CD14-positive monocyte (primary cell): Measurements from ENCODE around the gene DDX46. TPM values are rescaled to one million over a fixed set of nuclear protein-coding genes. Genes with fewer than 3 reads are reported as not detected.
A peak's percentile ranks its signal among the peaks of the same experiment; 100 is the strongest.
"Not testable (repeated sequence)": the region's sequence is repeated elsewhere in the genome, so short reads cannot be mapped to it uniquely, and the experiment has no call there.

Source experiments
- DNase-seq, 3 donors: peaks; one replicate each; pipeline ENCODE4 v3.0.0-alpha.2; 2011 to 2022
- H2AFZ ChIP-seq: 2 replicates; pipeline ENCODE4 v1.6.0; 2012; ENCODE audit warnings: mild to moderate bottlenecking, low read depth, low read length, inconsistent platforms; ENCODE audit not compliant: insufficient read depth, poor library complexity, severe bottlenecking
- H3K27ac ChIP-seq, 2 donors: 1 replicate in 1 of 2; 2 replicates in 1 of 2; pipeline ENCODE4 v1.5.1; 2012 to 2013; ENCODE audit warnings: low read length in 2 of 2, control low read depth in 1 of 2, inconsistent platforms in 1 of 2, low read depth in 1 of 2, mild to moderate bottlenecking in 1 of 2
- H3K27me3 ChIP-seq, 2 donors: one replicate each; pipeline versions ENCODE4 v1.6.0 to v1.6.1; 2011 to 2013; ENCODE audit warnings: low read length in 2 of 2; ENCODE audit not compliant: control insufficient read depth in 2 of 2, insufficient read depth in 2 of 2
- H3K36me3 ChIP-seq, 2 donors: replicated peaks in 1 of 2; 1 replicate in 1 of 2; 2 replicates in 1 of 2; pipeline versions ENCODE4 v1.5.1 to v1.6.1; 2012 to 2013; ENCODE audit warnings: low read length in 2 of 2, control low read depth in 1 of 2, inconsistent platforms in 1 of 2, mild to moderate bottlenecking in 1 of 2; ENCODE audit not compliant: insufficient read depth in 2 of 2, control insufficient read depth in 1 of 2
- H3K4me1 ChIP-seq, 2 donors: 1 replicate in 1 of 2; 2 replicates in 1 of 2; pipeline versions ENCODE4 v1.5.1 to v1.6.1; 2012 to 2013; ENCODE audit warnings: low read length in 2 of 2, control low read depth in 1 of 2, inconsistent platforms in 1 of 2, mild to moderate bottlenecking in 1 of 2, moderate library complexity in 1 of 2; ENCODE audit not compliant: insufficient read depth in 2 of 2, control insufficient read depth in 1 of 2
- H3K4me2 ChIP-seq: replicated peaks from 2 replicates; pipeline ENCODE3; 2012; ENCODE audit warnings: low read length, moderate library complexity, mild to moderate bottlenecking; ENCODE audit not compliant: poor library complexity, severe bottlenecking; ENCODE audit errors: extremely low read depth
- H3K4me3 ChIP-seq, 3 experiments: fragments of 200-600 bp in 1 of 3; sonication (generic) in 1 of 3; replicated peaks in 1 of 3; 1 replicate in 2 of 3; 2 replicates in 1 of 3; pipeline ENCODE4 v1.5.1; 2011 to 2013; ENCODE audit warnings: low read length in 3 of 3, mild to moderate bottlenecking in 3 of 3, control low read depth in 2 of 3, low read depth in 2 of 3, inconsistent platforms in 1 of 3, moderate library complexity in 1 of 3
- H3K79me2 ChIP-seq: 2 replicates; pipeline ENCODE4 v1.6.0; 2012; ENCODE audit warnings: mild to moderate bottlenecking, control low read depth, inconsistent platforms, low read length, moderate library complexity; ENCODE audit not compliant: insufficient read depth
- H3K9ac ChIP-seq: 2 replicates; pipeline ENCODE4 v1.6.0; 2017; ENCODE audit warnings: low read length, mild to moderate bottlenecking; ENCODE audit not compliant: insufficient read depth, poor library complexity, severe bottlenecking
- H3K9me3 ChIP-seq, 2 donors: replicated peaks in 1 of 2; 1 replicate in 1 of 2; 2 replicates in 1 of 2; pipeline versions ENCODE4 v1.5.1 to v1.6.1; 2012 to 2013; ENCODE audit warnings: low read length in 2 of 2, control low read depth in 1 of 2; ENCODE audit not compliant: control insufficient read depth in 1 of 2, insufficient read depth in 1 of 2
- H4K20me1 ChIP-seq: 2 replicates; pipeline ENCODE4 v1.6.0; 2012; ENCODE audit warnings: mild to moderate bottlenecking, low read length, control low read depth, moderate library complexity; ENCODE audit not compliant: insufficient read depth
- H3K27ac Mint-ChIP-seq, 7 donors: one replicate each; pipeline ENCODE4 v1.8.0; 2020; ENCODE audit warnings: mild to moderate bottlenecking in 7 of 7, mixed read lengths in 7 of 7, moderate library complexity in 6 of 7, inconsistent platforms in 2 of 7
- H3K27me3 Mint-ChIP-seq, 3 donors: one replicate each; pipeline ENCODE4 v1.8.0; 2021 to 2022; ENCODE audit warnings: low read depth in 3 of 3, mild to moderate bottlenecking in 3 of 3, mixed read lengths in 3 of 3, moderate library complexity in 3 of 3, inconsistent platforms in 1 of 3
- H3K36me3 Mint-ChIP-seq, 2 donors: one replicate each; pipeline ENCODE4 v1.8.0; 2020; ENCODE audit warnings: mixed read lengths in 2 of 2, inconsistent platforms in 1 of 2, mild to moderate bottlenecking in 1 of 2
- H3K4me1 Mint-ChIP-seq: one replicate; pipeline ENCODE4 v1.8.0; 2020; ENCODE audit warnings: mild to moderate bottlenecking, mixed read lengths
- H3K4me3 Mint-ChIP-seq, 2 donors: one replicate each; pipeline ENCODE4 v1.8.0; 2020; ENCODE audit warnings: mild to moderate bottlenecking in 2 of 2, mixed read lengths in 2 of 2, moderate library complexity in 1 of 2
- H3K9me3 Mint-ChIP-seq, 7 donors: one replicate each; pipeline ENCODE4 v1.8.0; 2020 to 2022; ENCODE audit warnings: mixed read lengths in 7 of 7, mild to moderate bottlenecking in 6 of 7, moderate library complexity in 6 of 7, inconsistent platforms in 2 of 7
- WGBS: methylation state at CpG from one replicate; pipeline ENCODE4 v1.1.5; 2013; ENCODE audit warnings: missing lambda C conversion rate; ENCODE audit not compliant: insufficient coverage; 5-methylcytosine and 5-hydroxymethylcytosine counted together
- intact Hi-C, 2 donors: fragments of 100-400 bp; cut with micrococcal nuclease; formaldehyde crosslinking; loops; one replicate each; pipeline versions ENCODE4 v1.15.0 to v1.15.1; 2023
- polyA plus RNA-seq, 3 donors: library from polyadenylated mRNA; depleted of rRNA in 1 of 3; unstranded in 2 of 3; stranded (reverse) in 1 of 3; fragments of 300-500 nt in 2 of 3; fragments of >200 nt in 1 of 3; fragmentation: Illumina TruSeq in 2 of 3; gene quantifications; 1 replicate in 2 of 3; 2 replicates in 1 of 3; pipeline ENCODE4 v1.2.3, GENCODE V29; 2012 to 2021
- TF ChIP-seq, protein P1 (sequence below): fragments of 200-600 bp; IDR thresholded peaks from one replicate; pipeline ENCODE4 v1.8.0; 2022; ENCODE audit warnings: antibody characterized with exemption, mild to moderate bottlenecking

DDX46 gene
- polyA plus RNA-seq, 3 donors = 7.6 to 22.3 (median 11.8) TPM

DNA sequence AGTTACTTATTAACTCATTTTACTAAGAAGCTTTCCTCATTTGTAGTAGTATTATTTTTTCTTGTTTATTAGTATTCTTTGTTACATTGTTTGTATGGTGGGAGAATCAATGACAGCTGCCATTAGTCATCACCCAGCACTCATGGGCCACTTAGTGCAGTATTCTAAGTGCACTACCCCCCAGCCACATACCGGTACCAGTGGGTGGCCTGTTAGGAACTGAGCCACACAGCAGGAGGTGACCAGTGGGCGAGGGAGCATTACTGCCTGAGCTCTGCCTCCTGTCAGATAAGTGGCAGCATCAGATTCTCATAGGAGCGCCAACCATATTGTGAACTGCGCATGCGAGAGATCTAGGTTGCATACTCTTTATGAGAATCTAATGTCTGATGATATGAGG lies 44.5 kb upstream of the DDX46 start:
- TF ChIP-seq, protein P1, sequence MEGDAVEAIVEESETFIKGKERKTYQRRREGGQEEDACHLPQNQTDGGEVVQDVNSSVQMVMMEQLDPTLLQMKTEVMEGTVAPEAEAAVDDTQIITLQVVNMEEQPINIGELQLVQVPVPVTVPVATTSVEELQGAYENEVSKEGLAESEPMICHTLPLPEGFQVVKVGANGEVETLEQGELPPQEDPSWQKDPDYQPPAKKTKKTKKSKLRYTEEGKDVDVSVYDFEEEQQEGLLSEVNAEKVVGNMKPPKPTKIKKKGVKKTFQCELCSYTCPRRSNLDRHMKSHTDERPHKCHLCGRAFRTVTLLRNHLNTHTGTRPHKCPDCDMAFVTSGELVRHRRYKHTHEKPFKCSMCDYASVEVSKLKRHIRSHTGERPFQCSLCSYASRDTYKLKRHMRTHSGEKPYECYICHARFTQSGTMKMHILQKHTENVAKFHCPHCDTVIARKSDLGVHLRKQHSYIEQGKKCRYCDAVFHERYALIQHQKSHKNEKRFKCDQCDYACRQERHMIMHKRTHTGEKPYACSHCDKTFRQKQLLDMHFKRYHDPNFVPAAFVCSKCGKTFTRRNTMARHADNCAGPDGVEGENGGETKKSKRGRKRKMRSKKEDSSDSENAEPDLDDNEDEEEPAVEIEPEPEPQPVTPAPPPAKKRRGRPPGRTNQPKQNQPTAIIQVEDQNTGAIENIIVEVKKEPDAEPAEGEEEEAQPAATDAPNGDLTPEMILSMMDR = no peak
- Histone ChIP-seq H3K4me1 (no peaks in the 10 kb centered on the region), H3K9me3 (no peaks in the 10 kb centered on the region), H3K9ac (no peak overlapping the region), H3K4me3 (no peak overlapping the region), H3K79me2 (no peaks in the 10 kb centered on the region), H4K20me1 (no peaks in the 10 kb centered on the region), H3K27ac (no peak overlapping the region), H3K27me3 (no peaks in the 10 kb centered on the region), H2AFZ (no peak overlapping the region), H3K36me3 (peaks cover 76 to 86% of the 10 kb centered on the region in 2 donors), H3K4me2 (no peak overlapping the region)
- intact Hi-C loops = no loop called here
- no CpG with 5 or more reads among the region's 5 CpGs for whole genome bisulfite sequencing
- Mint-ChIP-seq H3K9me3 (no peaks in the 10 kb centered on the region), H3K27me3 (no peaks in the 10 kb centered on the region), H3K27ac (no peak overlapping the region), H3K4me1 (no peaks in the 10 kb centered on the region), H3K36me3 (peaks cover 59 to 87% of the 10 kb centered on the region in 2 donors), H3K4me3 (no peak overlapping the region)
- DNase-seq = no peak

DNA sequence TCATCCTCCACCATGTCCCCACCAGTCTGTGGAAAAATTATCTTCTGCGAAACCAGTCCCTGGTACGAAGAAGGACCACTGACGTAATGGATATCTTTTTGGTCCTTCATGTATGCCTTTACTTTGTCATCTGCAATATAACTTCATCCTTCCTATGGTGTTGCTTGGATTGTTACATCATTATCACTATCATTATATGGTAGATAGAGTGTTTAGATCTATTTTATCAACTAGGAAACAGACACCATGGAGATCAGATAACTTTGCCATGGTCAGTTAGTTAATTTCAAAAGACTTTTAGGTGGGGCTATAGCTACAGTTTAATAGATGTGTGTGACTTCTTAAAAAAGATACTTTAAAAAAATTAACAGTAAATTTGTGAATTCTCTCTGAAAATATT lies 44.0 kb upstream of the DDX46 start:
- no peak overlapping the region for H2AFZ ChIP-seq
- no peak overlapping the region for H3K4me2 ChIP-seq
- DNase-seq = no peak
- no peak overlapping the region for H3K9ac ChIP-seq
- no peaks in the 10 kb centered on the region for H3K9me3 ChIP-seq
- no peaks in the 10 kb centered on the region for H3K27me3 Mint-ChIP-seq
- no peak overlapping the region for H3K4me3 Mint-ChIP-seq
- no peak overlapping the region for H3K27ac Mint-ChIP-seq
- no peaks in the 10 kb centered on the region for H3K9me3 Mint-ChIP-seq
- peaks cover 58 to 88% of the 10 kb centered on the region in 2 donors for H3K36me3 Mint-ChIP-seq
- no peak overlapping the region for H3K27ac ChIP-seq
- H4K20me1 ChIP-seq = no peaks in the 10 kb centered on the region
- intact Hi-C loops = no loop called here
- H3K4me1 Mint-ChIP-seq = no peaks in the 10 kb centered on the region
- no peaks in the 10 kb centered on the region for H3K27me3 ChIP-seq
- no peaks in the 10 kb centered on the region for H3K79me2 ChIP-seq
- peaks cover 76 to 86% of the 10 kb centered on the region in 2 donors for H3K36me3 ChIP-seq
- no peak overlapping the region for H3K4me3 ChIP-seq
- H3K4me1 ChIP-seq = no peaks in the 10 kb centered on the region
- TF ChIP-seq, protein P1 = no peak
- WGBS = no CpG with 5 or more reads among the region's 3 CpGs

DNA sequence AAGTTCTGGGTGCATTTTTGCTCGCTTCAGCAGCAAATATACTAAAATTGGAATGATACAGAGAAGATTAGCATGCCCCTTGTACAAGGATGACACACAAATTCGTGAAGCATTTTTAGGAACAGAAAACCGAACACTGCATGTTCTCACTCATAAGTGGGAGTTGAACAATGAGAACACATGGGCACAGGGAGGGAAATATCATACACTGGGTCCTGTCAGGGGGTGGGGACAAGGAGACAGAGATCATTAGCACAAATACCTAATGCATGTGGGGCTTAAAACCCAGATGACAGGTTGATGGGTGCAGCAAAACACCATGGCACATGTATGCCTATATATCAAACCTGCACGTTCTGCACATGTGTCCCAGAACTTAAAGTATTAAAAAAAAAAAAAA lies 43.1 kb upstream of the DDX46 start:
- WGBS = 100% methylated on average over 2 of the region's 4 CpGs

More for the DNA sequence above, 43.1 kb upstream of the DDX46 start:
- H3K27me3 Mint-ChIP-seq, H3K27me3 ChIP-seq, intact Hi-C loops, H3K4me1 Mint-ChIP-seq, H3K9me3 Mint-ChIP-seq, H3K9me3 ChIP-seq, DNase-seq, H3K4me2 ChIP-seq, H3K4me3 ChIP-seq, H3K4me3 Mint-ChIP-seq, H3K79me2 ChIP-seq, H3K4me1 ChIP-seq, H3K27ac ChIP-seq, H2AFZ ChIP-seq, H3K9ac ChIP-seq, H4K20me1 ChIP-seq: not testable (repeated sequence)
- H3K27ac Mint-ChIP-seq = peak overlapping the region in 2 of 7 donors; percentile 29 to 65
- H3K36me3 ChIP-seq = peaks cover 76 to 86% of the 10 kb centered on the region in 2 donors
- peaks cover 56 to 86% of the 10 kb centered on the region in 2 donors for H3K36me3 Mint-ChIP-seq
